RKO (cell line): ENCODE measurements around the gene BLMH.

Experiments
- DNase-seq: peaks from one replicate; pipeline ENCODE4 v3.0.0-alpha.2; 2016; ENCODE audit warnings: low spot score

The BLMH gene

GRCh38 chr17:30200106-30200505, 91.6 kb downstream of the BLMH start:
- DNase-seq, result no peak

DNA sequence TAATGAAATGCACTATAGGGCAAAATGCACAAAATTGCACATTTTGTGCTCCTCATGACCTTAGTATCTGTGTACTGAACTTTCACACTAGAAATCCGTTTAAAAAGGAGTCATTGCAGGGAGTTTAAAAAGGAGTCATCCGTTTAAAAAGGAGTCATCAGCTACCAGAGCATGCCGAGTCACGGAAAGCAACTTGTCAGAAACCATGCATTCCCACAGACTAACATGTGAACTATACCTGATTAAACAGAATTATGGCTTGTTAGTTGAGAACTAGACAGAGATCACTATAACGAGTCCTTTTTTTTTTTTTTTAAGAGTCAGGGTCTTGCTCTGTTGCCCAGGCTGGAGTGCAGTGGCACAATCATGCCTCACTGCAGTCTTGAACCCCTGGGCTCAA, 92.1 kb downstream of the BLMH start:
- peak; percentile 37 for DNase-seq
